GM23248 (cell line): ENCODE data around the gene JCAD. TPM values are rescaled to one million over a fixed set of nuclear protein-coding genes. Genes with fewer than 3 reads are reported as not detected.

Source experiments
- DNase-seq: peaks from one replicate; pipeline ENCODE4 v3.0.0-alpha.2; 2015
- H2AFZ ChIP-seq: fragments of 200-600 bp; sonication (generic); 2 replicates; pipeline ENCODE4 v1.6.1; 2016; ENCODE audit warnings: antibody characterized with exemption
- H3F3A ChIP-seq: fragments of 200-600 bp; sonication (generic); 2 replicates; pipeline ENCODE4 v1.6.1; 2016; ENCODE audit warnings: mild to moderate bottlenecking, antibody characterized with exemption, mixed run types; ENCODE audit not compliant: insufficient read depth
- H3K27ac ChIP-seq: fragments of 200-600 bp; sonication (generic); 2 replicates; pipeline ENCODE4 v1.5.1; 2016; ENCODE audit warnings: mild to moderate bottlenecking
- H3K27me3 ChIP-seq: fragments of 200-600 bp; sonication (generic); replicated peaks from 2 replicates; pipeline ENCODE4 v1.6.1; 2016; ENCODE audit warnings: mild to moderate bottlenecking; ENCODE audit not compliant: insufficient read depth
- H3K36me3 ChIP-seq: fragments of 200-600 bp; sonication (generic); 2 replicates; pipeline ENCODE4 v1.6.1; 2016; ENCODE audit warnings: low read depth, mild to moderate bottlenecking
- H3K4me1 ChIP-seq: fragments of 200-600 bp; sonication (generic); 2 replicates; pipeline ENCODE4 v1.6.1; 2016; ENCODE audit warnings: mild to moderate bottlenecking; ENCODE audit not compliant: insufficient read depth
- H3K4me2 ChIP-seq: fragments of 200-600 bp; sonication (generic); one replicate; pipeline ENCODE4 v1.6.1; 2016; ENCODE audit warnings: mild to moderate bottlenecking; ENCODE audit not compliant: unreplicated experiment
- H3K4me3 ChIP-seq: fragments of 200-600 bp; sonication (generic); 2 replicates; pipeline ENCODE4 v1.5.1; 2016; ENCODE audit warnings: mild to moderate bottlenecking
- H3K79me2 ChIP-seq: fragments of 200-600 bp; sonication (generic); 2 replicates; pipeline ENCODE4 v1.6.1; 2016; ENCODE audit warnings: mild to moderate bottlenecking; ENCODE audit not compliant: insufficient read depth
- H3K9ac ChIP-seq: fragments of 200-600 bp; sonication (generic); 2 replicates; pipeline ENCODE4 v1.6.1; 2016; ENCODE audit warnings: mild to moderate bottlenecking
- H3K9me2 ChIP-seq: fragments of 200-600 bp; sonication (generic); 2 replicates; pipeline ENCODE4 v1.6.1; 2016; ENCODE audit warnings: mixed run types, mild to moderate bottlenecking, moderate library complexity; ENCODE audit not compliant: insufficient read depth
- H3K9me3 ChIP-seq: fragments of 200-600 bp; sonication (generic); one replicate; pipeline ENCODE4 v1.6.1; 2017; ENCODE audit warnings: low read depth
- H4K20me1 ChIP-seq: fragments of 200-600 bp; sonication (generic); 2 replicates; pipeline ENCODE4 v1.6.0; 2016; ENCODE audit not compliant: insufficient read depth
- EZH2 ChIP-seq: fragments of 200-600 bp; sonication (generic); IDR thresholded peaks from 2 replicates; pipeline ENCODE4 v1.6.1; 2018; ENCODE audit warnings: antibody characterized with exemption, mild to moderate bottlenecking; ENCODE audit not compliant: insufficient read depth, poor library complexity, severe bottlenecking
- EZH2phosphoT487 ChIP-seq: fragments of 200-600 bp; sonication (generic); IDR thresholded peaks from 2 replicates; pipeline ENCODE4 v1.6.1; 2018; ENCODE audit warnings: antibody characterized with exemption, moderate library complexity, mild to moderate bottlenecking, low read depth; ENCODE audit not compliant: insufficient read depth
- WGBS, 2 experiments: methylation state at CpG; one replicate each; pipeline ENCODE4 v1.1.6; 2015 to 2017; ENCODE audit warnings: low lambda C conversion rate in 2 of 2, low coverage in 1 of 2; ENCODE audit errors: missing lambda C conversion rate in 2 of 2; 5-methylcytosine and 5-hydroxymethylcytosine counted together
- in situ Hi-C: fragments of 300-500 bp; cut with MboI; formaldehyde crosslinking; loops from 2 replicates; pipeline ENCODE4 v1.15.0; 2020
- polyA plus RNA-seq: library from polyadenylated mRNA; unstranded; fragments of >200 nt; fragmentation: Nextera tagmentation; extraction: Ambion mirVana; gene quantifications from 2 replicates; pipeline ENCODE4 v1.2.1, GENCODE V29; 2016
- total RNA-seq: library from RNA; depleted of rRNA; stranded (reverse); fragments of >200 nt; shearing (Covaris generic); gene quantifications from 2 replicates; pipeline ENCODE4 v1.2.3, GENCODE V29; 2014

The JCAD gene
- total and polyA plus RNA-seq, 2 experiments from 2014 or later = 17.1 to 24.3 TPM

GRCh38 chr10:30099101-30099500 is 39.7 kb upstream of the JCAD start:
- peaks cover 18% of the 10 kb centered on the region for H3K4me1 ChIP-seq
- peak overlapping the region; percentile 47; the same call in 1 of the 2 replicates for H3K4me3 ChIP-seq
- H3K36me3 ChIP-seq = no peaks in the 10 kb centered on the region
- no peak overlapping the region for H2AFZ ChIP-seq
- H3K9me2 ChIP-seq = no peaks in the 10 kb centered on the region
- H4K20me1 ChIP-seq = no peaks in the 10 kb centered on the region
- peaks cover 12% of the 10 kb centered on the region; the same call in 1 of the 2 replicates for H3F3A ChIP-seq
- H3K9ac ChIP-seq = 0 out of 2 replicates have a peak overlapping the region, but pooled peaks have one; percentile 4
- no peaks in the 10 kb centered on the region for H3K9me3 ChIP-seq
- TF ChIP-seq EZH2 (no peak), EZH2phosphoT487 (no peak)
- no peaks in the 10 kb centered on the region for H3K79me2 ChIP-seq
- DNase-seq = no peak
- peak overlapping the region; percentile 70 for H3K4me2 ChIP-seq
- 74 to 83% methylated on average over 1 of the region's 1 CpG for WGBS, 2 experiments
- peak overlapping the region; percentile 31 for H3K27ac ChIP-seq
- no peaks in the 10 kb centered on the region for H3K27me3 ChIP-seq
- in situ Hi-C loops = no loop called here

- Histone ChIP-seq H3K9me3 (no peaks in the 10 kb centered on the region), H3K36me3 (no peaks in the 10 kb centered on the region), H3K27ac (peak overlapping the region; percentile 31), H3K4me1 (peaks cover 18% of the 10 kb centered on the region), H4K20me1 (no peaks in the 10 kb centered on the region), H3K79me2 (no peaks in the 10 kb centered on the region), H3K4me3 (peak overlapping the region; percentile 47; the same call in 1 of the 2 replicates), H3K27me3 (no peaks in the 10 kb centered on the region), H2AFZ (no peak overlapping the region), H3K4me2 (peak overlapping the region; percentile 70), H3K9me2 (no peaks in the 10 kb centered on the region), H3K9ac (0 out of 2 replicates have a peak overlapping the region, but pooled peaks have one; percentile 4), H3F3A (peaks cover 12% of the 10 kb centered on the region; the same call in 1 of the 2 replicates)
- TF ChIP-seq EZH2 (no peak), EZH2phosphoT487 (no peak)
- WGBS, 2 experiments = 0 to 5% methylated on average over 3 of the region's 3 CpGs
- peak; percentile 93 for DNase-seq
- in situ Hi-C loops = no loop called here
These were observed 39.2 kb upstream of the JCAD start for GRCh38 chr10:30098629-30099028.

- Histone ChIP-seq H3F3A (peaks cover 21% of the 10 kb centered on the region), H3K36me3 (no peaks in the 10 kb centered on the region), H3K27ac (no peak overlapping the region), H4K20me1 (no peaks in the 10 kb centered on the region), H3K79me2 (no peaks in the 10 kb centered on the region), H3K4me3 (no peak overlapping the region), H3K4me2 (no peak overlapping the region), H3K4me1 (peaks cover 24% of the 10 kb centered on the region), H3K9ac (no peak overlapping the region), H3K27me3 (no peaks in the 10 kb centered on the region), H2AFZ (no peak overlapping the region), H3K9me2 (no peaks in the 10 kb centered on the region), H3K9me3 (no peaks in the 10 kb centered on the region)
- TF ChIP-seq EZH2 (no peak), EZH2phosphoT487 (no peak)
- in situ Hi-C loops = no loop called here
- 77 to 83% methylated on average over 4 of the region's 4 CpGs for WGBS, 2 experiments
- no peak for DNase-seq
These were observed 37.2 kb upstream of the JCAD start for GRCh38 chr10:30096564-30096963.

GRCh38 chr10:30095631-30096422 is 36.4 kb upstream of the JCAD start:
- Histone ChIP-seq H3K9me3 (no peaks in the 10 kb centered on the region), H3F3A (peaks cover 21% of the 10 kb centered on the region), H3K4me3 (no peak overlapping the region), H3K9ac (no peak overlapping the region), H4K20me1 (no peaks in the 10 kb centered on the region), H3K27ac (no peak overlapping the region), H3K79me2 (no peaks in the 10 kb centered on the region), H3K9me2 (no peaks in the 10 kb centered on the region), H3K36me3 (no peaks in the 10 kb centered on the region), H3K4me1 (peaks cover 24% of the 10 kb centered on the region), H3K4me2 (no peak overlapping the region), H2AFZ (no peak overlapping the region), H3K27me3 (no peaks in the 10 kb centered on the region)
- in situ Hi-C loops = no loop called here
- WGBS, 2 experiments = 83 to 90% methylated on average over 6 of the region's 6 CpGs
- no peak for DNase-seq
- TF ChIP-seq EZH2phosphoT487 = no peak
- no peak for TF ChIP-seq EZH2
